Astrocyte (in vitro differentiated cells and primary cell): ENCODE results near the gene NXPH4.

Experiments
- EZH2 ChIP-seq: IDR thresholded peaks from 2 replicates; pipeline ENCODE4 v1.6.1; 2012; ENCODE audit warnings: mild to moderate bottlenecking, low read length, inconsistent platforms; ENCODE audit not compliant: insufficient read depth
- TF ChIP-seq, protein P1 (sequence below): IDR thresholded peaks from 2 replicates; pipeline ENCODE4 v1.5.1; 2011; ENCODE audit warnings: low read depth, mild to moderate bottlenecking, inconsistent platforms, low read length, moderate library complexity; ENCODE audit not compliant: insufficient read depth

DNA sequence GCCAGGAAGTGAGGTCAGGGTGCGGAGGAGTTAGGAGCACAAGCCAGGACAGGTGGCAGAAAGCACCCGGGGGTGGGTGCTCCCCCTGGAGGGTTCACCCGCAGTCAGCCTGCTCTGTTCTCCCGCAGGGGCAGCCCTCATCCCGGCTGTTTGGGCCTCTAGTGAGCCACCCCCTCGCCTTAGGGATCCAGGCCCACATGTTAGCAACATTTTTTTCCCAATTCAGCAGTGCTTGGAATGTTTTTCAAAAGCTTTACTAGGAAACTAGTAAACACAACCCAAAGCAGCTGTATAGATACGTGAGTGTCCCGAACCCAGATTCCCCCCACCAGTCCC, 28.5 kb upstream of the NXPH4 start:
- TF ChIP-seq, protein P1, sequence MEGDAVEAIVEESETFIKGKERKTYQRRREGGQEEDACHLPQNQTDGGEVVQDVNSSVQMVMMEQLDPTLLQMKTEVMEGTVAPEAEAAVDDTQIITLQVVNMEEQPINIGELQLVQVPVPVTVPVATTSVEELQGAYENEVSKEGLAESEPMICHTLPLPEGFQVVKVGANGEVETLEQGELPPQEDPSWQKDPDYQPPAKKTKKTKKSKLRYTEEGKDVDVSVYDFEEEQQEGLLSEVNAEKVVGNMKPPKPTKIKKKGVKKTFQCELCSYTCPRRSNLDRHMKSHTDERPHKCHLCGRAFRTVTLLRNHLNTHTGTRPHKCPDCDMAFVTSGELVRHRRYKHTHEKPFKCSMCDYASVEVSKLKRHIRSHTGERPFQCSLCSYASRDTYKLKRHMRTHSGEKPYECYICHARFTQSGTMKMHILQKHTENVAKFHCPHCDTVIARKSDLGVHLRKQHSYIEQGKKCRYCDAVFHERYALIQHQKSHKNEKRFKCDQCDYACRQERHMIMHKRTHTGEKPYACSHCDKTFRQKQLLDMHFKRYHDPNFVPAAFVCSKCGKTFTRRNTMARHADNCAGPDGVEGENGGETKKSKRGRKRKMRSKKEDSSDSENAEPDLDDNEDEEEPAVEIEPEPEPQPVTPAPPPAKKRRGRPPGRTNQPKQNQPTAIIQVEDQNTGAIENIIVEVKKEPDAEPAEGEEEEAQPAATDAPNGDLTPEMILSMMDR, result no peak
- TF ChIP-seq EZH2, result no peak
